Hepatocyte (in vitro differentiated cells): ENCODE data around the gene TNFSF13B. TPM values are rescaled to one million over a fixed set of nuclear protein-coding genes. Genes with fewer than 3 reads are reported as not detected.

Experiments used
- DNase-seq: peaks from one replicate; pipeline ENCODE4 v3.0.0-alpha.2; 2016; ENCODE audit warnings: low spot score
- H2AFZ ChIP-seq: fragments of 200-600 bp; sonication (generic); 2 replicates; pipeline ENCODE4 v1.6.0; 2016; ENCODE audit warnings: antibody characterized with exemption, mild to moderate bottlenecking
- H3K27ac ChIP-seq: fragments of 200-600 bp; sonication (generic); 2 replicates; pipeline ENCODE4 v1.5.1; 2016; ENCODE audit warnings: mild to moderate bottlenecking
- H3K27me3 ChIP-seq: fragments of 200-600 bp; sonication (generic); 2 replicates; pipeline ENCODE4 v1.6.1; 2016
- H3K36me3 ChIP-seq: fragments of 200-600 bp; sonication (generic); replicated peaks from 2 replicates; pipeline ENCODE4 v1.5.1; 2016; ENCODE audit warnings: low read depth; ENCODE audit not compliant: insufficient read depth
- H3K4me1 ChIP-seq: fragments of 200-600 bp; sonication (generic); 2 replicates; pipeline ENCODE4 v1.5.1; 2016; ENCODE audit warnings: mild to moderate bottlenecking, moderate library complexity; ENCODE audit not compliant: insufficient read depth
- H3K4me2 ChIP-seq: fragments of 200-600 bp; sonication (generic); 2 replicates; pipeline ENCODE4 v1.6.0; 2016
- H3K4me3 ChIP-seq: fragments of 200-600 bp; sonication (generic); 2 replicates; pipeline ENCODE4 v1.5.1; 2016; ENCODE audit warnings: mild to moderate bottlenecking
- H3K79me2 ChIP-seq: fragments of 200-600 bp; sonication (generic); 2 replicates; pipeline ENCODE4 v1.6.0; 2017; ENCODE audit warnings: mild to moderate bottlenecking
- H3K9me2 ChIP-seq: fragments of 200-600 bp; sonication (generic); replicated peaks from 2 replicates; pipeline ENCODE4 v1.6.0; 2017; ENCODE audit warnings: mild to moderate bottlenecking; ENCODE audit not compliant: insufficient read depth
- H3K9me3 ChIP-seq: fragments of 200-600 bp; sonication (generic); 2 replicates; pipeline ENCODE4 v1.5.1; 2016; ENCODE audit warnings: low read depth, mild to moderate bottlenecking
- H4K20me1 ChIP-seq: fragments of 200-600 bp; sonication (generic); 2 replicates; pipeline ENCODE4 v1.6.0; 2016; ENCODE audit warnings: mild to moderate bottlenecking; ENCODE audit not compliant: insufficient read depth, poor library complexity, severe bottlenecking
- CTCF ChIP-seq: fragments of 200-600 bp; sonication (generic); IDR thresholded peaks from 2 replicates; pipeline ENCODE4 v1.5.1; 2016; ENCODE audit warnings: antibody characterized with exemption, mild to moderate bottlenecking; ENCODE audit not compliant: poor library complexity
- EZH2 ChIP-seq: fragments of 200-600 bp; sonication (generic); IDR thresholded peaks from 2 replicates; pipeline ENCODE4 v1.6.1; 2016; ENCODE audit warnings: antibody characterized with exemption, mild to moderate bottlenecking, borderline replicate concordance
- EZH2phosphoT487 ChIP-seq: fragments of 200-600 bp; sonication (generic); IDR thresholded peaks from one replicate; pipeline ENCODE4 v1.6.1; 2018; ENCODE audit warnings: antibody characterized with exemption, mild to moderate bottlenecking, low read depth, moderate library complexity; ENCODE audit not compliant: unreplicated experiment, severe bottlenecking
- WGBS: methylation state at CpG from one replicate; pipeline ENCODE4 v1.1.6; 2016; ENCODE audit warnings: low lambda C conversion rate; ENCODE audit errors: missing lambda C conversion rate; 5-methylcytosine and 5-hydroxymethylcytosine counted together
- polyA plus RNA-seq: library from polyadenylated mRNA; unstranded; fragments of >200 nt; fragmentation: Nextera tagmentation; extraction: Ambion mirVana; gene quantifications from 2 replicates; pipeline ENCODE4 v1.2.1, GENCODE V29; 2016
- total RNA-seq: library from RNA; depleted of rRNA; stranded (reverse); fragments of >200 nt; gene quantifications from 2 replicates; pipeline ENCODE4 v1.2.3, GENCODE V29; 2014

TNFSF13B gene
- total and polyA plus RNA-seq, 2 experiments from 2014 or later: 0.97 to 1.6 TPM

- H3K4me2 ChIP-seq: no peak overlapping the region
- H3K36me3 ChIP-seq: no peaks in the 10 kb centered on the region
- H3K4me1 ChIP-seq: no peaks in the 10 kb centered on the region
- H3K79me2 ChIP-seq: no peaks in the 10 kb centered on the region
- no peaks in the 10 kb centered on the region for H3K9me3 ChIP-seq
- WGBS: 78% methylated on average over 6 of the region's 6 CpGs
- H4K20me1 ChIP-seq: no peaks in the 10 kb centered on the region
- no peak for TF ChIP-seq CTCF
- TF ChIP-seq EZH2phosphoT487: no peak
- no peak for TF ChIP-seq EZH2
- H3K27ac ChIP-seq: no peak overlapping the region
- DNase-seq: no peak
- no peaks in the 10 kb centered on the region for H3K9me2 ChIP-seq
- H3K4me3 ChIP-seq: no peak overlapping the region
- H3K27me3 ChIP-seq: no peaks in the 10 kb centered on the region
- H2AFZ ChIP-seq: no peak overlapping the region
These were observed 19.2 kb downstream of the TNFSF13B start for GRCh38 chr13:108288741-108289140.

- H4K20me1 ChIP-seq: no peaks in the 10 kb centered on the region
- no peak for TF ChIP-seq EZH2
- no peak for TF ChIP-seq EZH2phosphoT487
- TF ChIP-seq CTCF: no peak
- no peaks in the 10 kb centered on the region for H3K4me1 ChIP-seq
- H3K36me3 ChIP-seq: no peaks in the 10 kb centered on the region
- no peaks in the 10 kb centered on the region for H3K27me3 ChIP-seq
- 32% methylated on average over 1 of the region's 1 CpG for WGBS
- no peaks in the 10 kb centered on the region for H3K9me3 ChIP-seq
- H3K4me3 ChIP-seq: no peak overlapping the region
- H2AFZ ChIP-seq: no peak overlapping the region
- H3K9me2 ChIP-seq: no peaks in the 10 kb centered on the region
- no peak for DNase-seq
- no peak overlapping the region for H3K4me2 ChIP-seq
- no peak overlapping the region for H3K27ac ChIP-seq
- no peaks in the 10 kb centered on the region for H3K79me2 ChIP-seq
These were observed 20.3 kb downstream of the TNFSF13B start for GRCh38 chr13:108289819-108290218.

- Histone ChIP-seq H3K4me1 (no peaks in the 10 kb centered on the region), H3K79me2 (no peaks in the 10 kb centered on the region), H3K36me3 (no peaks in the 10 kb centered on the region), H3K27ac (no peak overlapping the region), H3K4me2 (no peak overlapping the region), H3K4me3 (no peak overlapping the region), H3K9me3 (no peaks in the 10 kb centered on the region), H3K9me2 (no peaks in the 10 kb centered on the region), H2AFZ (no peak overlapping the region), H3K27me3 (no peaks in the 10 kb centered on the region), H4K20me1 (no peaks in the 10 kb centered on the region)
- TF ChIP-seq CTCF (no peak), EZH2 (no peak), EZH2phosphoT487 (no peak)
- whole genome bisulfite sequencing: 93% methylated on average over 1 of the region's 1 CpG
- no peak for DNase-seq
These were observed 27.6 kb downstream of the TNFSF13B start for GRCh38 chr13:108297114-108297513.

- Histone ChIP-seq H3K4me1 (no peaks in the 10 kb centered on the region), H3K27ac (no peak overlapping the region), H2AFZ (no peak overlapping the region), H3K4me2 (no peak overlapping the region), H3K9me3 (no peaks in the 10 kb centered on the region), H3K36me3 (no peaks in the 10 kb centered on the region), H3K4me3 (no peak overlapping the region), H3K9me2 (no peaks in the 10 kb centered on the region), H4K20me1 (no peaks in the 10 kb centered on the region), H3K79me2 (no peaks in the 10 kb centered on the region), H3K27me3 (no peaks in the 10 kb centered on the region)
- DNase-seq: no peak
- WGBS: 50% methylated on average over 1 of the region's 1 CpG
- TF ChIP-seq EZH2phosphoT487 (no peak), EZH2 (no peak), CTCF (no peak)
These were observed 32.8 kb downstream of the TNFSF13B start for GRCh38 chr13:108302279-108302678.
